Measurements from ENCODE around the gene AMBRA1. TPM values are rescaled to one million over a fixed set of nuclear protein-coding genes. Genes with fewer than 3 reads are reported as not detected.

Gene AMBRA1
- total and polyA plus RNA-seq, 2 of the 8 experiments (the other 6 are each of a cell fraction or from before 2014, with no cell fraction given), result 14.2 to 37.4 TPM

GRCh38 chr11:46632502-46632901, 38.7 kb upstream of the AMBRA1 start (continued):
- TF ChIP-seq CTCF (IDR thresholded peaks at IDR 0.05; ENCODE audit: control extremely low read depth in 1 of 3, insufficient read depth in 1 of 3, low read depth in 1 of 3, low read length in 3 of 3), result no peak
- no peak for TF ChIP-seq JUN (IDR thresholded peaks at IDR 0.05; ENCODE audit: low read depth, low read length)
- TF ChIP-seq POLR2AphosphoS5 (IDR thresholded peaks at IDR 0.05; ENCODE audit: low read depth, low read length), result no peak
- TF ChIP-seq EP300 (IDR thresholded peaks at IDR 0.05; ENCODE audit: borderline replicate concordance in 1 of 2, low read depth in 2 of 2, low read length in 2 of 2), result no peak
- no peak for TF ChIP-seq SP1 (IDR thresholded peaks at IDR 0.05; ENCODE audit: low read depth, low read length)
- TF ChIP-seq MAFK (IDR thresholded peaks at IDR 0.05; ENCODE audit: low read depth, low read length), result no peak
- TF ChIP-seq NRF1 (IDR thresholded peaks at IDR 0.05; ENCODE audit: low read depth, low read length), result no peak

Measured in H1 (cell line).